Thoracic aorta (tissue), 2 donors: Measurements from ENCODE around the gene NDUFS6. TPM values are rescaled to one million over a fixed set of nuclear protein-coding genes. Genes with fewer than 3 reads are reported as not detected.
"Not testable (repeated sequence)": the region's sequence is repeated elsewhere in the genome, so short reads cannot be mapped to it uniquely, and the experiment has no call there.

Experiments
- ATAC-seq: fragments of 150-250 bp; one replicate; pipeline ENCODE4 v1.8.0; 2017; ENCODE audit warnings: low read depth; ENCODE audit not compliant: insufficient number of reproducible peaks, low FRiP score
- DNase-seq: peaks from one replicate; pipeline ENCODE4 v3.0.0-alpha.2; 2020; ENCODE audit warnings: low spot score
- H3K27ac ChIP-seq, 2 donors: fragments of 200-600 bp; sonication (generic); 1 replicate in 1 of 2; 2 replicates in 1 of 2; pipeline ENCODE4 v1.5.1; 2016; ENCODE audit warnings: mild to moderate bottlenecking in 2 of 2, moderate library complexity in 2 of 2
- H3K27me3 ChIP-seq: fragments of 200-600 bp; sonication (generic); replicated peaks from 2 replicates; pipeline ENCODE4 v1.6.0; 2016; ENCODE audit warnings: mild to moderate bottlenecking; ENCODE audit not compliant: insufficient read depth
- H3K36me3 ChIP-seq: fragments of 200-600 bp; sonication (generic); one replicate; pipeline ENCODE4 v1.5.1; 2016
- H3K4me1 ChIP-seq, 2 donors: fragments of 200-600 bp; sonication (generic); 1 replicate in 1 of 2; 2 replicates in 1 of 2; pipeline versions ENCODE4 v1.5.1 to v1.6.0; 2016; ENCODE audit warnings: low read depth in 2 of 2, mild to moderate bottlenecking in 1 of 2; ENCODE audit not compliant: control insufficient read depth in 1 of 2
- H3K4me3 ChIP-seq: fragments of 200-600 bp; sonication (generic); 2 replicates; pipeline ENCODE4 v1.5.1; 2016; ENCODE audit warnings: mild to moderate bottlenecking
- H3K9me3 ChIP-seq: fragments of 200-600 bp; sonication (generic); 2 replicates; pipeline ENCODE4 v1.5.1; 2016
- total RNA-seq, 2 donors: library from RNA; depleted of rRNA; stranded (reverse); fragments of >200 nt; gene quantifications; one replicate each; pipeline versions ENCODE4 v1.1.0 to v1.2.3, GENCODE V29; 2016
- TF ChIP-seq, protein P1 (sequence below): fragments of 200-600 bp; sonication (generic); IDR thresholded peaks from one replicate; pipeline ENCODE4 v1.5.1; 2019; ENCODE audit warnings: antibody characterized with exemption

Gene NDUFS6
- total RNA-seq, 2 donors from 2014 or later, result 25.7 to 26.5 TPM

DNA sequence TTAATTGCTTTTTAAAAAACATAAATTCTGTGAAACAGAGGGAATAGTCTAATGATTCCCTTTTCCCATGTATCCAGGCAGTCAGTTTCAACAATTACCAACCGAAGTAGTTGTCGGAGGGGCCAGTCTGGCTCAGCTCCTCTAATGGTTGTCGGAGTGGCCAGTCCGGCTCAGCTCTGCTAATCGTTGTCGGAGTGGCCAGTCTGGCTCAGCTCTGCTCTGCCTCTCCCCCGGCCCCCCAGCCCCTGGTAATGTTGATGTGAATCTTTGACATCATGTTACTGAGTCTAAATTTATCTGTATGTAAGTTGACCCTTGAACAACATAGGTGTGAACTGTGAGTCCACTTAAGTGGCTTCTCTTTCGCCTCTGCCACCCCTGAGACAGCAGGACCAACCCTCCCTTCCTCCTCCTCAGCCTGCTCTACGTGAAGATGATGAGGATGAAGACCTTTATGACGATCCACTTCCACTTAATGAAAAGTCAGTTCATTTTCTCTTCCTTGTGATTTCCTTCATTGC, 9.4 kb downstream of the NDUFS6 start:
- no peak for ATAC-seq
- Histone ChIP-seq H3K4me1 (no peaks in the 10 kb centered on the region), H3K36me3 (peaks cover 49% of the 10 kb centered on the region), H3K9me3 (no peaks in the 10 kb centered on the region), H3K27ac (no peak overlapping the region), H3K27me3 (no peaks in the 10 kb centered on the region), H3K4me3 (no peak overlapping the region)
- DNase-seq, result no peak
- TF ChIP-seq, protein P1, sequence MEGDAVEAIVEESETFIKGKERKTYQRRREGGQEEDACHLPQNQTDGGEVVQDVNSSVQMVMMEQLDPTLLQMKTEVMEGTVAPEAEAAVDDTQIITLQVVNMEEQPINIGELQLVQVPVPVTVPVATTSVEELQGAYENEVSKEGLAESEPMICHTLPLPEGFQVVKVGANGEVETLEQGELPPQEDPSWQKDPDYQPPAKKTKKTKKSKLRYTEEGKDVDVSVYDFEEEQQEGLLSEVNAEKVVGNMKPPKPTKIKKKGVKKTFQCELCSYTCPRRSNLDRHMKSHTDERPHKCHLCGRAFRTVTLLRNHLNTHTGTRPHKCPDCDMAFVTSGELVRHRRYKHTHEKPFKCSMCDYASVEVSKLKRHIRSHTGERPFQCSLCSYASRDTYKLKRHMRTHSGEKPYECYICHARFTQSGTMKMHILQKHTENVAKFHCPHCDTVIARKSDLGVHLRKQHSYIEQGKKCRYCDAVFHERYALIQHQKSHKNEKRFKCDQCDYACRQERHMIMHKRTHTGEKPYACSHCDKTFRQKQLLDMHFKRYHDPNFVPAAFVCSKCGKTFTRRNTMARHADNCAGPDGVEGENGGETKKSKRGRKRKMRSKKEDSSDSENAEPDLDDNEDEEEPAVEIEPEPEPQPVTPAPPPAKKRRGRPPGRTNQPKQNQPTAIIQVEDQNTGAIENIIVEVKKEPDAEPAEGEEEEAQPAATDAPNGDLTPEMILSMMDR, result no peak

DNA sequence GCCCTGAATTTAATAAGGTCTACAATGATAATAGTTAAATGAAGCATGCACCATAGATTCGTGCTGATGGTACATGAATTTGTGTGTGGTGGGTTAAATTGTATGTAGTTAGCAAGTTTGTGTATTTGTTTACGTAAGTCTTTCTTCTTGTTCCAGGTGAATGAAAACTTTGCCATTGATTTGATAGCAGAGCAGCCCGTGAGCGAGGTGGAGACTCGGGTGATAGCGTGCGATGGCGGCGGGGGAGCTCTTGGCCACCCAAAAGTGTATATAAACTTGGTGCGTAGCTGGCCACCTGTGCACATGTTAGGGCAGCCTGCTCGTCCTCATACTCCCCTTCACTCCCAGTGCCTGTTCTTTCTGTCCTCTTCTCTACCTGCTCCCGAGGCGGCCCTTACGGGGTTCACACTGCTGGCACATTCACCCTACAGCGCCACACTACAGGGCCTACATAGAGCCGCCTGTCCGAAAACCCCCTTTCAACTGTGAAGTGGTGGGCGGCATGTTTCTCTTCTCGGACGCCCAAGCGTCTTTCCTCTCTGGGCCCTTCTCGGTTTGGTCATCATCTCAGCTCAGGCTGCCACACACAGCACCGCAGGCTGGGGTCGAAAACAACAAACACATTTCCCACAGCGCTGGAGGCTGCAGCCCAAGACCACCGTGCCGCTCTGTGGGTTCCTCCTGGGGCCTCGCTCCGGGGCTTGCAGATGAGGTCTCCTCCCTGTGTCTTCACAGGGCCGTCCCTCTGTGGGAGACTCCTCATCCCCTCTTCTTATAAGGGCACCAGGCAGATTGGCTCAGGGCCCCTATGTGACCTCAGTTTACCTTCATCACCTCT, 13.2 kb downstream of the NDUFS6 start:
- no peaks in the 10 kb centered on the region for H3K4me1 ChIP-seq
- no peaks in the 10 kb centered on the region for H3K27me3 ChIP-seq
- H3K9me3 ChIP-seq, result no peaks in the 10 kb centered on the region
- H3K27ac ChIP-seq, result no peak overlapping the region
- H3K4me3 ChIP-seq, result no peak overlapping the region
- ATAC-seq, result no peak
- H3K36me3 ChIP-seq, result peaks cover 44% of the 10 kb centered on the region
- TF ChIP-seq, protein P1, result no peak
- no peak for DNase-seq

DNA sequence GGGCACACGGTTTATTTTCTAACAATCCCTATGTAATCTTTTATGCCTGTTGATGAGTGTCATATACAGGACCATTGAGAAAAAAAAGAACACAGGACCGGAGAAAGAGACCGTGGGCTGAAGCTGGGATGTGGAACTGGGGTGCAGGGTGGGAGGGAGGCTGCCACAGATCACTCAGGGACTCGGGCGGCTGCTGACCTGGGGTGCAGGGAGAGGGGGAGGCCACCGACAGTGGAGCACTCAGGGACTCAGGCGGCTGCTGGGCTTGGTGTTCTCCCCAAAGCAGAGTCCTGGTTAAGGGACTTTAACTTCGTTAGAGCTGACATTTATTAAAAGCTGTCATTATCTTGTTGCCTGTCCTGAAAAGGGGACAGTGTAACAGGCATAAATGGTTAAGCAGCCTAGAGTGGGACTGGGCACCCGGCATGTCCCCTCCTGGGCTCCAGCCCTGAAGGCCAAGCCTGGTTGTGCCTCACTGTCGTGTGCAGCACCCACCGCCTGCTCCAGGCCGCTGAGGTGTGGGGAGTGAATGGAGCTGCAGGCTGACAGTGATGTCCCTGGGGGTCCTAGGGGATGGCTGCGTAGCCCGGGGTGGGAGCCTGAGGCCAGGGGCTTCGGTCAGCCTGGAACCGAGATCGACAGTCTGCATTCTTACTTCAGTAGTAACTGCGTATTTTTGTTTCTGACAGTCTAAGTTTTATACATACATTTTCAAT, 14.0 kb downstream of the NDUFS6 start:
- TF ChIP-seq, protein P1, result no peak
- H3K4me3 ChIP-seq, result no peak overlapping the region
- no peak for DNase-seq
- H3K27me3 ChIP-seq, result no peaks in the 10 kb centered on the region
- ATAC-seq, result no peak
- no peak overlapping the region for H3K27ac ChIP-seq
- peaks cover 48% of the 10 kb centered on the region for H3K36me3 ChIP-seq
- no peaks in the 10 kb centered on the region for H3K4me1 ChIP-seq
- no peaks in the 10 kb centered on the region for H3K9me3 ChIP-seq

DNA sequence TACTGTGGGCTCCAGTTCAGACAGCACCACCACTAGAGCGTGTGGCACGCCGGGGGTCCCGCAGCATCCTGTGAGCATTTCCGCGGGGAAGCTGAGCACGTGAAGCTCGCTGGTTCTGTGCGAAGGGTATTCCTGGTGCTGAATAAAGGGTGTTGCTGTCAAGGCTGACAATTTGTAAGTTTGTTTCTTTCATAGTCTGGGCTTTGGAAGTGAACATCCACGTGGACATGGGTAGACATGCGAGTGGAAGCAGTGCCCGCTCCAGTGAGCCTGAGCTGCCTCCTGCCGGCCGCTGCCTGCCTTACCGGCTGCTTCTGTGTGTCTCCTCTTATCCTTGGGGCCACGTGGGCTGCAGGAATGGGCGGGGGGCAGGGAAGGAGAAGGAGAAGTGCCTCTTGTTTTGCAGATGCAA, 14.7 kb downstream of the NDUFS6 start:
- Histone ChIP-seq H3K4me1 (no peaks in the 10 kb centered on the region), H3K27me3 (no peaks in the 10 kb centered on the region), H3K9me3 (no peaks in the 10 kb centered on the region), H3K27ac (no peak overlapping the region), H3K36me3 (peaks cover 54% of the 10 kb centered on the region), H3K4me3 (no peak overlapping the region)
- TF ChIP-seq, protein P1, result no peak
- DNase-seq, result no peak
- ATAC-seq, result no peak

DNA sequence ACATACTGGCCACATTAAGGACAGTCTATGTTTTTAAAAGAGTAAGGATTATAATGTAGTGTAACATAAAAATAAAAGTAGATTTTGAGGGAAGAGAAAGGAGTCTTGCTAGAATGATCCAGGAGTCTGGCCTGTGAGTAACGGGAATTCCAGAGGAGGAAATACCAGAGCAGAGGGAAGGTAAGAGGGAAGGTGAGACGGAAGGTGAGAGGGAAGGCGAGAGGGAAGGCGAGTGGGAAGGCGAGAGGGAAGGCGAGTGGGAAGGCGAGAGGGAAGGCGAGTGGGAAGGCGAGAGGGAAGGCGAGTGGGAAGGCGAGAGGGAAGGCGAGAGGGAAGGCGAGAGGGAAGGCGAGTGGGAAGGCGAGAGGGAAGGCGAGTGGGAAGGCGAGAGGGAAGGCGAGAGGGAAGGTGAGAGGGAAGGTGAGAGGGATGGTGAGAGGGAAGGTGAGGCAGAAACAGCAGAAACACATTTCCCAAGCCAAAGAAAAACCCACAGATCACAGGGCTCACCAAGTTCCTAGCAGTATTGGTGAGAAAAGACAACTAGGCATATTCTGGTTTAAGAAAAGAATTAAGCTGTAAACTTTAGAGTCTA, 15.4 kb downstream of the NDUFS6 start:
- peaks cover 57% of the 10 kb centered on the region for H3K36me3 ChIP-seq
- not testable (repeated sequence) for ATAC-seq, H3K4me3 ChIP-seq, H3K27me3 ChIP-seq, H3K9me3 ChIP-seq, H3K27ac ChIP-seq, DNase-seq, H3K4me1 ChIP-seq
